Stimulated activated CD4-positive, alpha-beta T cell treated with anti-CD3 and anti-CD28 coated beads, TNF-alpha, amount 100 ng/mL, for 4 hours (primary cell): ENCODE results near the gene SLC9A8.
A peak's percentile ranks its signal among the peaks of the same experiment; 100 is the strongest.

ENCODE experiments used
- DNase-seq, 3 experiments: peaks; one replicate each; pipeline ENCODE4 v3.0.0-alpha.2; 2020; ENCODE audit warnings: low read depth in 3 of 3

Gene SLC9A8

DNA sequence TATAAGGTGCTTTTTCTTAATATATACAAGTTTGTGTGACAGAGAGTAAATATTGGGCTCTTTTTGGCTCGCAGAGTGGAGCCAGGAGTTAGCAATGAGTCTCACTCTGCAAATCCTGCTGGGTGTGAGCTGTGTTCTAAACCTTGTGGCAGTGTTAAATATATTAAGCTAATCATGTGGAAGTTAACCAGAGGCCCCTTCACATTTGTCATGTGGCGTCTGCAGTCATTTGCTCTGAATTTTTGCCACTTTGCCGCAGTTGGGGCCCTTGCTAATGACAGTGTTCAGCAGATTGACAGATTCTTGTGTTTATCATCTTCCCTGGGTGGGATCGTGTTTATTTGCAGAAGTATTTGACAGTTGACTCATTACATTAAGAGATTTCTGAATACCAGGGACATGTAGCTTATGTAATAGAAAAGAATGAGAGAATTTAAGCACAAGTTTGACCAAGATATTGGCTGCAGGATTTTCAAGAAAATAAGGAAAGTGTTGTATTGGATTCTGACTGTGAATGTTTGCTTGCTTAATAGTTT lies 64.8 kb downstream of the SLC9A8 start:
- DNase-seq = no peak

DNA sequence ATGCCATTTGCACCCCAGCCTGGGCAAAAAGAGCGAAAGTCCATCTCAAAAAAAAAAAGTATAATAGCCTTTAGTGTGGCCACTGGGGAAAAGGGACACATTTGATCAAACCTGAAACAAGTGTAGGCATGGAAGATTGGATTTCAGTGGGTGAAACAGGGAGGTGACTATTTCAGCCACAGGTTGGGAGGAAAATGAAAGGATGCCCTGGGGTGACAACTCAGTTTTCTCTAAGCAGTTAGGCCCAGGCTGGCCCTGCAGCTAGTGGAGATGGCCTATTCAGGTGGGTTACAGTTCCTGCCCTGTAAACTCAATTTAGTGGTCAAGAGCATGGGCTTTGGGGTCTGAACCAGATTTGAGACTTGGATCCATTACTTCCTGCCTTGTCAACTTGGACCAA lies 66.3 kb downstream of the SLC9A8 start:
- DNase-seq = no peak

DNA sequence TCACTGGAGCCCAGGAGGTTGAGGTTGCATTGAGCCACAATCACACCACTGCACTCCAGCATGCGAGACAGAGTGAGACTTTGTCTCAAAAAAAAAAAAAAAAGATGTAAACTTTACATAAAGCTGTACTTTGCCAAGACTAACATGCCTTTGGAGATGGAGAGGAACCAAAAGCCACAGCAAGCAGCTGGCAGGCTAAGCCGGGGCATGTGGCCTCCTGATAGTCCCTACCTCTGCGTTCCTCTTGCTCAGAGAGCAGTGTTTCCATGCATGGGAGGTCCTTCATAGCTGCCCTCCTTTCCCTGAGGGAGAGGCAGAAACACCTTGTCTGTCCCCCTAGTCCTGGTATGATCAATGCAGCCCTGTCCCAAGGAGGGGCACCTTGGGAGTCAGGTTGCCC lies 67.5 kb downstream of the SLC9A8 start:
- DNase-seq = no peak

DNA sequence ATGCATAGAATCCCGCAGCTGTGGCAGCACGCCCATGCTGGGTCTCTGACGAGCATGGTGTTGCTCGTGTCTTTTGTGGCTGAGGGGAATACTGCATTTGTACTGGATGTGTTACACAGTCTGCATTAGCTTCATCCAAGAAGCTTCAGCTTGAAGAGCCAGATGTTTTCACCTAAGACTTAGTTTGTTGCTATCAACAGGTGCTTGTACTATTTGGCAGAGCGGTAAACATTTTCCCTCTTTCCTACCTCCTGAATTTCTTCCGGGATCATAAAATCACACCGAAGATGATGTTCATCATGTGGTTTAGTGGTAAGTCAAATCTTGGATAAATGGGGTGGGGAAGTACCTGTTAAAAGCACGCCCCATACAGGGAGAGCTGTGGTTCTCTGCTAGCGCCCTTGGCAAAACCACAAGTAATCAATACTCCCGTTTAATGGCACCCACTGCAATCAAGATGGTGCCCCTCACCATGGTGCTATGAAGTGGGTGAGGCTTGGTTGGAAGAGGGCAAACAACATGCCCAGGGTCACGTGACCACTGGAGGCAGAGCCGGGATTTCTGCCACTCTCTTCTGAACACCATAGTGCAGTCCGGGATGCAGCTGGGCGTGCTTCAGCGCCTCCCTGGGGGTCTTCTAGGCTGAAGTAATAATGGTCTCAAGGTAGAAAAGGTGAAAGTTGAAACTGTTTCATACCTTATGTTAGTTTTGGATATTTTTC lies 68.3 kb downstream of the SLC9A8 start:
- DNase-seq = no peak

DNA sequence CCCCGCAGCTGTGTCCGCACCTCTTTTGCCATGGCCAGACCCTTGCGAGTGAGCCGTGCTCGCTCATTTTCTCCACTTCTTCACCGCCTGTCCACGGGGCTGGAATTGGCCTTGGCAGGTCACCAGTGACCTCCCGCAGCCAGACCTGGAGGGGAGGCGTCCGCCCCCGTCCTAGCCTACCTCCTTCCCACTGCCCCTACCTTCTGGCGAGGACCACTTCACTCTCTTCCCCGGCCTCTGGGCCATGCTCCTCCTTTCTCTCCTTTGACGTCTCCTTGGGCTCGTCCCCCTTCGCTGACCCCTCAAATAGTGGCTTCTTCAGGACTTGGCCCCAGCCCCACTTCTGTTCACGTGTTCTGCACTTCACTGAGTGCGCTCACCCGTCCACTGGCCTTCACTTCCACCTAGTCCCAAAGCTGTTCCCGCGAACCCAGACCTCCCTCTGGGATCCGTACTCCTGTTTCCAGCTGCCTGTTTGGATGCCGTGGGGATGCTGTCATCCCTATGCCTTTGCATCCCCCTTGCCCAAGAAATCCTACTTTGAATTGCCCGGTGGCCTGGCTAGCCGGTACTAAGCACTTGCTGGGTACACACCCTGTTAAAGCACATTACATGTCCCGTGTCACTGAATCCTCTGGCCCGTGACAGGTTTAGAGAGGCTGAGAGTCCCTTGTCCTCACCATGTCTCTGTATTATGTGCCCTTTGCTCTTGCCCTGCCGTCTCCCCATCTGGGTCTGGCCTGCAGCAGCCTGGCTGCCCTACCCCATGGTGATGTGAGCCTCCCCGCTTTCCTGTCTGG lies 69.7 kb downstream of the SLC9A8 start:
- DNase-seq = no peak

DNA sequence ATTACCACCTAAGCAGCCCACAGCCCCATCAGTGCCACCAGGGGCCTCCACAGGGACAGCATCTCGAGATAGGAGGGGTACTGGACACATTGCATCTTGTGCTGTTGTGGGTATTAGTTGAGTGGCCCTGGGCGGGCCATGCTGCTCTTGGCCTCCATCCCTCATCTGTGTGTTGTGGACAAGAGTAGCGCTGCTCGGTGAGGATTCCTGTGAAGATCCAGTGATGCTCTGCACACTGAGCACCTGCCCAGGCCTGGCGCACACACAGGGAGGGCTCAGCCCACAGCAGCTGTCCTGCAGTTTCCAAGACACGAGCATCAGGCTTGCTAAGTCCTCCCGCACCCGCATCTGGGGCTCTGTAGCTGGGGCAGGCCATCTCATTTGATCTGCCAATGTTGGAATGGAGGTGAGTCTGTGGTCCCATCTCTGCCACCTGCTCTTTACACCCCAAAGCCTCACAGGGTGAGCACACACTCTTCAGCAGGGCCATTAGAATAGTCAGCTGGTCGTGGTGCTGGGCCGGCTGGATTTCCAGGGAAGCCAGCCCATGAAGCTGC lies 70.7 kb downstream of the SLC9A8 start:
- DNase-seq = no peak

DNA sequence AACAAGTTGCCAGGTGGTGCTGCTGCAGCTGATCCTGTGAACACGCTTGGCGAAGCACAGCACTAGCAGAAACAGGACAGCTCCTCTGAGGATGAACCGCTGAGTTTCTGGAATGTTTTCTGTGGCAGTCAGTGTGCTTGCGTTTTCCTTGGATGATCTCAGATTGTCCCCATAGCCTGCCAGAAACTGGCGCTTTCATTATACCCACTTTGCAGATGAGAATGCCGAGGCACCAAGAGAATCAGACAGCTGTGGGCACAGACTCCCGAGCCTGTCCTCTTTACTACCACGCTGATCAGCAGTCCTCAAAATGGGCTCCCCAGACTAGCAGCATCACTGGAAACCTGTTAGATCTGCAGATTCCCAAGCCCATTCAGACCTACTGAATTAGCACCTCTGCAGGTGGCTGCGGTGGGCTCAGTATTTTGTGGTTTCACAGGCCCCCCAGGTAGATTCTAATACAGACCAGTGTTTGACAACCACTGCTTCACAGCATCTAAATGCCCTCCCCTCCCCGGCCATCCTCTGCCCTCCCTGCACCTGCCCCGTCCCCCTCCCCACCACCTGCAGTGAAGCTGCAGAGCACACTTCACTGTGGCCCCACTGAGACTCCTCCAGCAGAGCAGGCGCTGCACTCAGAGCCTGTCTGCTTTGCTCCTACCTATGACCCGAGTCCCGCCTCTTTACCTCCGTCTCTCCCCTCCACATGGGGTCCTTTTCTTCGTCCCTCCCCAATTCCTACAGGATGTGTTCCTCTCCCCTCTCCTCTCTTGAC lies 73.1 kb downstream of the SLC9A8 start:
- DNase-seq = no peak

DNA sequence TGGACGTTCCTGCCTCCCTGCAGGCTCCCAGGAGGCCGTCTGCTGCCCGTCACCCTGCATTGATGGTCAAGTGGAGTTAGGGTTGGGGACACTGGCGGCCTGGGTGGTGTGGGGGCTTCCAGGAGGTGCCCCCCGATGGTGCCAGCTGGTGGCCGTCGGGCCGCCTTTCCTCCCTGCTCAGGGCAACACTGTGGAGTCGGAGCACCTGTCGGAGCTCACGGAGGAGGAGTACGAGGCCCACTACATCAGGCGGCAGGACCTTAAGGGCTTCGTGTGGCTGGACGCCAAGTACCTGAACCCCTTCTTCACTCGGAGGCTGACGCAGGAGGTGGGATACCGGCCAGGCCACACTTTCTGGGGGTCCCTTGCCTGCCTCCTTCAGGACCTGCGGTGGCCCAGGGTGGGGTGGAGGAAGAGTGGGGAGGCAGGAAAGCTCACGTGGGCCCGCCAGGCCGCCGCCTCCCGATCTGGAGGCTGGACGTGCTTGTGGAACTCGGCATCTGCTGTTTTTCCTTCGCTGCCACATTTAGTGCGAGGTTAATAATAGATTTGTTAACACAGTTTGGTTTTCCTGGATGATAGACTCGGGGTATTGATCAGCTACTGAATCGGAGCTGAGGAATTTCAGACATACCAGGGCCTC lies 74.1 kb downstream of the SLC9A8 start:
- no peak for DNase-seq

DNA sequence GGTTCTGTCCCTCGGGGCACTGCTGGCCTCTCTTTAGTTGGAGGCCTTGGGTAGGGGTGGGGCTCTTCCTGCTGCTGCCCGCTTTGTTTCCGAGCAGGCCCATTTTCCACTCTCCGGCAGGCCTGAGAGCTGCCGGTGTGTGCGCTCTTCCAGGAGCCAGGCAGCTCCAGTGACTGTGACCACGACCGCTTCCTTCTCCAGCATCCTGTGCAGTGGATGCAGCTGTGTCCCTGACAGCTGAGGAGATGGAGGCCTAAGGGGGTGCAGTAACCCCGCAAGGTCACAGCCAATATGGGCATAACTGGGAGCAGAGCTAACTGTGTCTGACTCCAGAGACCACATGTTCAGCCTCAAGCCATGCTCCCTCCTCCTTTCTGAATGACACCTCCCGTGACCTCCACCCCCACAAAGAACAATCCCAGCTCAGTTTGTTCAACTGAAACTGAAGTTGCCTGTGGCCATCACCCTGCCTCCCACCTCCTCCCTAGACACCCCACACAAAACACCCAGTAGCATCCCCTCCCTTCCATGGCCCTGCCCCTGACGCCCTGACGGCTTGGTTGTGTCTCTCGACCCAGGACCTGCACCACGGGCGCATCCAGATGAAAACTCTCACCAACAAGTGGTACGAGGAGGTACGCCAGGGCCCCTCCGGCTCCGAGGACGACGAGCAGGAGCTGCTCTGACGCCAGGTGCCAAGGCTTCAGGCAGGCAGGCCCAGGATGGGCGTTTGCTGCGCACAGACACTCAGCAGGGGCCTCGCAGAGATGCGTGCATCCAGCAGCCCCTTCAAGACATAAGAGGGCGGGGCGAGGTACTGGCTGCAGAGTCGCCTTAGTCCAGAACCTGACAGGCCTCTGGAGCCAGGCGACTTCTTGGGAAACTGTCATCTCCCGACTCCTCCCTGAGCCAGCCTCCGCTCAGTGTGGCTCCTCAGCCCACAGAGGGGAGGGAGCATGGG lies 74.9 kb downstream of the SLC9A8 start:
- DNase-seq = no peak

DNA sequence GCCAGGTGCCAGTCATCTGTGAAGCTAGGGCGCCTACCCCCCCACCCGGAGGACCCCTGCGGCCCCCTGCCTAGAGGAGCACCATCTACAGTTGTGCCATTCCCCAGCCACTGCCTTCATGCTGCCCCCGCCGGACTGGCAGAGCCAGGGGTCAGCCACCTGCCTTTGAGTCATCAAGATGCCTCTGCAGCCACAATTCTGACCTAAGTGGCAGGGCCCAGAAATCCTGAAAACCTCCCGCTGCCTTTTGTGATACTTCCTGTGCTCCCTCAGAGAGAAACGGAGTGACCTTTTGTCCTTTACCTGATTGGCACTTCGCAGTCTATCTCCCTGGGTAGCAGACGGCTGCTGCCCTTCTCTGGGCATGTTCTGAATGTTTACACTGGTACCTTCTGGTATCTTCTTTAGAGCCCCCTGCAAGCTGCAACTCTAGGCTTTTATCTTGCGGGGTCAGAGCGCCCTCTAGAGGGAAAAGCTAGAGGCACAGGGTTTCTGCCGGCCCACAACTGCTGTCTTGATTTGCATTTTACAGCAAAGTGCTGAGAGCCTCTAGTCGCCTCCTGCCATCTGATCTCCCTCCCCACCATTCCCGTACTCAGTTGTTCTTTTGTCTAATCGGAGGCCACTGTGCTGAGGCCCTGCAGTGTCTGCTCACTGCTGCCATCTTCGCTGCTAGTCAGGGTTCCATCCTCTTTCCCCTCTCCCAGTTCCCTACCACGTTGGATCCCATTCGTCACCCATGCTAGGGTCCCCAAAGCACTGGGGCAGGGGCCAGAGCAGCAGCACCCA lies 75.8 kb downstream of the SLC9A8 start:
- DNase-seq = peak; percentile 17 to 27 (median 26)

DNA sequence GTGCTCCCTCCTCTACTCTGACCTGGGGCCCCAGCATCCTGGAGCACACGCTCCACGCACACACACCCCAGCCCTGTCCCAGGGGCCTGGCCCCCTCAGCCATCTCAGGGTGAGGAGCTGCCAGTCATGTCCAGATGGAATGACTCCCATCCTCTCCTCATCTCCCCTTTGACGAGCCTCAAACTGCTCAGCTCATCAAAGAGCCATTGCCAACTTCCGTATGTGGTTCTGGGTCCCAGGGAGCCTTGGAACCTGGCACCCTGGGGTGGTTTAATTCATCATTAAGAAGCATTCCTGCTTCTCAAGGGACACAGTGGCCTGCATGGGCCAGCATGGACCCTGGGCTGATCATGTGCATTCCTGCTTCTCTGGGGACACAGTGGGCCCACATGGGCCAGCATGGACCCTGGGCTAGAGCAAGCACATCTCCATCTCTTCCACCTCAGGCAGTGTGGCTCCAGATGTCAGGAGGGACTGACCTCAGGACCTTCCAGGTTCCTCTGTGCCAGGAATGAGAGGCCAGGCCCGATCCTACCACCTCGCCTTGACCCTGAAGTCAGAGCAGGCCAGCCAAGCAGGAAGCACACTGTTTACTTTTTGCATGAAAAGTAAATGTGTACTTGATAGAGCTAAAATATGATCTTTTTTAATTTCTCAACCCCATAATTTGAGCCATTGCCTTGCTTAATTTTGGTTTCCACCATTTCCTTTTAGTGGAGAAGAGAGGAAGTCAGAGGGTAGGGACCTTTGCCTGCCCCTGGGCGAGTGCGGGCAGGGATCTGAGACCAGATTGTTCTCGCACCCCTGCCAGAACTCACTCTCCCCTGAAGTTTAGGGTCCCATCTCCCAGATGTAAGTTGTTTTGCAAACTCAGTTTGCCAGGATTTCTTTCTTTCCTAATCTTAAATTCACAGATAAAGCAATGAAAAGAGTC lies 76.6 kb downstream of the SLC9A8 start:
- no peak for DNase-seq

DNA sequence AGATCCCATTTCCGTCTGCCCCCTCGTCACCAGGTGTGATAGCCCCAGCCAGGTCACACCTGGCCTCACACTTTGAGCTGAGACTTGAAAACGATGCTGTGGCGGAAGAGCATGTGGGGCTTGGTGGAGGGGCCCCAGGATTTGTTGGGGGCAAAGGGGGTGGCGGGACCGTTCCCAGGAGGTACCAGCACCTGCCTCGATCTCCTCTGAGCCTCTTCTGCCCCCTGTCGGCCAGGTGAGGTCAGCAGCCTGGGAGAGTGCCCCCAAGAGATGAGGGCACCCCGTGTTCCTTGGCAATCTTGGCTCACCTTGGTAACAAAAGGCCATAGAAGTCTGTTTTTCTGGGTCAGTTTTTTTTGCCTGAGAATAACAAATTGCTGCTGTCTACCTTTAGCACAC lies 77.3 kb downstream of the SLC9A8 start:
- no peak for DNase-seq

DNA sequence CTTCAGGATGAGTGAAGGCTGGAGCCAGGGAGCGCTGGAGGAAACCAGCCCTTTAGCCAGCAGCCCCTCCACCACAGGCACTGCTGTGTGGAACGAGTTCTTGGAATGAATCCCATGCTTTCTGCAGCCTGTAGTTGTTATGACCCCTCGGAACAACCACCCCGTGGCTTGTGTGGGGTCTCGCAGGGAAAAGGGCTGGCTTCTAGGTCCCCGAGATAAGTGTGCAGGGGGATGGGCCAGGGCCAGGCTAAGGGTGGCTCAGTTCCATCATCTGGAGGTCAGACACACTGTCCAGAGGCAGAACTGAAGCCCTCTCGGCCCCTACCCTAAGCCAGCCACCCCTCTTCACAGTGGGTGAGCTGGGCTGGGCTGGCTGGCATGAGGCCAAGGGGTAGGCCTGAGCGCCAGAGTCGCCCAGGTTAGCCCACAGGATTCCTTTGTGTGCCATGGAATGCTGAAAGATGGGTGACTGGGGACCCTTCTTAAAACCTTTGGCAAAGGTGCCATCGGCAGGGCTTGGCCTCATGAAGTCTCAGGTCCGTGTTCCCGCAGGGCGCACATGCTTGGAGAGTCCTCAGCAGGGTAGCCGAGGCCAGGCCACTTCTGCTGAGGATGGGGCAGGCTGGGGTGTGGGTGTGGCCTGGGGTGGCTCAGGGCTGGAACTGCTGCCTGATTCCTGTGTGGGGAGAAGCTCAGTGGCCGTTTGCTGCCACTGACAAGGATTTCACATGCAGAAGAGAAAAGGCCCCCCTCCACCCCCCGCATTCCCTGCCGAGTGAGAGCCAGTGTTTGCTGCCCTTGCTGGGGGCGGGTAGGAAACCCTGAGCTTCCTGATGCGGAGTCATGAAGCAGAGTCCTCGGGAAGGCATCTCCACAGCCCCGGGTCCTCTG lies 78.1 kb downstream of the SLC9A8 start:
- no peak for DNase-seq

DNA sequence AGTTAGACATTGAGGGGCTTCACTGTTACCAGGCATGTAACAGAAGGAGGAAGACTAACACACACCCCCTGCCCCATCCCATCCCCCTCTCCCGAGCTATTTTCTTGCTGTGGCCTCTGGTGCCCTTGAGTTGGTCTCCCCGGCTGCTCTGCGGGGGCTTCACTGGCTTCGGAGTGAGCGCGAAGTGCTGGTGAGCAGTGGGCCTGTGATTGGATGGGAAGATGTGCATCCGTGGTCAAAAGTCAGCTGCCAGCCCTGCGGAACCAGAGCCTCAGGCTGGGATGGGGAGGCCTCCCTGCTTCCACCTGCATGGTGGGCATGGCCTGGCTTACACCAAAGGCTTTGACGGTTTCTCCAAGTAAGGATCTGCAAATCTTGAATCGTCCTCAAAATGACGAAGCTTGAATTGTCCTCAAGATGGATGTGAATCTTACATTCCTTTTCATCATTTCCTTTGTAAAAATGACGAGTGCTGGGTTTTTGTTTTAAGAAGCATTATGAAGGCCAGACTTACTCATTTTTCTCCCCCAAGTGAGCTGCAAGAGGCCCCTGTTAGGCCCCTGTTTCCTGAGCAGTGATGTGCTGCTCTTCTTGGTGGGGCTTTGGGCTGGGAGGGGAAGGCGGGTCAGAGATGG lies 79.0 kb downstream of the SLC9A8 start:
- no peak for DNase-seq

DNA sequence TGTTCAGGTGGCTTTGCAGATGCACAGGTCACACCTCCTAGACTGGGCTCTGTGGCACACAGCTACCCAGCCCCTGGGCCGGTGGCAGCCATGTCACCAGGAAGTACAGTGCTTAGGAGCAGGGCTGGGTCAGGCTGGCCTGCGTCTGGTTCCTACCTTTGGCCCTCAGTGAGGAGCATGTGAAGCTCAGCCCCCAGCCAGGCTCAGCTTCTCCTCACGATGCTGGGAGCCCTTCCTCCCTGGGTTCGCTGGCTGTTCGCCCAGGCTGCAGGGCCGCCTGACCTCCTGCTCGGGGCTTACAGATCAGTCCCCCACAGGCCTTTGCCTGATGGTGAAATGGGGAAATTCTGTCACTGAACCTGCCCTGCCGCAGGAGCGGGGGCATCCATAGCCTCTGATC lies 79.6 kb downstream of the SLC9A8 start:
- DNase-seq = no peak

DNA sequence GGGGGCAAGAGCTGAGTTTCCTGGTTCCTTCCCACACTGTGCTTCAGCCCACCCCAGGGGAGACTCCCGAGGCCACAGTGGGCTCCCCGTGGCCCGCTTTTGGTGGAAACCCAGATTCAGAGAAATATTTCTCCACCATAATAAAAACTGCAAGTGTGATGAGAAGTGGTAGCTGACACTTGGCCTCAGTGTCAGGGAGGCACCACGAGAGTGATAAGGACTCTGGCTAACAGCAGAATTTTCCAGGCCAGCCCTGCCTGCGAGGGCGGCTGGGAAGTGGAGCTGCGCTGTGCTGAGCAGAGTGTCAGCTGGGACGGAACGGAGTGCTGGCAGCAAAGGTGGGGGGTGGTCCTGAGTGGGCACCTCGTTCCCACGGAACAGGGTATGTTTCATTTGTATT lies 80.2 kb downstream of the SLC9A8 start:
- DNase-seq = no peak
